B cell (primary cell): ENCODE results near the gene PLEK2. TPM values are rescaled to one million over a fixed set of nuclear protein-coding genes. Genes with fewer than 3 reads are reported as not detected.

Experiments
- ATAC-seq: fragments of 200-7000 bp; cut with Tn5 transposase; one replicate; pipeline ENCODE4 v1.10.0; 2021; ENCODE audit warnings: low read depth, mild to moderate bottlenecking, moderate number of reproducible peaks, moderate library complexity
- CTCF ChIA-PET: fragments of 350-600 bp; sonication (Branson Sonifier 250); formaldehyde crosslinking; loops from one replicate; lab custom pipeline; 2021; ENCODE audit warnings: antibody characterized with exemption, inconsistent platforms; lab: Charles Lee
- POLR2A ChIA-PET: fragments of 350-600 bp; sonication (Branson Sonifier 250); formaldehyde crosslinking; loops from one replicate; lab custom pipeline; 2021; ENCODE audit warnings: antibody characterized with exemption; lab: Charles Lee
- DNase-seq: peaks from one replicate; pipeline ENCODE4 v3.0.0; 2013
- H2AFZ ChIP-seq: 2 replicates; pipeline ENCODE4 v1.6.1; 2012; ENCODE audit warnings: mild to moderate bottlenecking, low read depth, low read length; ENCODE audit not compliant: insufficient read depth, poor library complexity, severe bottlenecking
- H3K27ac ChIP-seq, 2 donors: 1 replicate in 1 of 2; 2 replicates in 1 of 2; pipeline ENCODE4 v1.5.1; 2012 to 2013; ENCODE audit warnings: low read length in 2 of 2, mild to moderate bottlenecking in 2 of 2, moderate library complexity in 1 of 2
- H3K27me3 ChIP-seq, 4 experiments: fragments of 200-600 bp in 1 of 4; sonication (generic) in 1 of 4; replicated peaks in 1 of 4; 1 replicate in 2 of 4; 2 replicates in 2 of 4; pipeline versions ENCODE4 v1.6.1 to v1.7.0; 2013 to 2016; ENCODE audit warnings: low read length in 3 of 4, mild to moderate bottlenecking in 2 of 4, mixed read lengths in 1 of 4, moderate library complexity in 1 of 4; ENCODE audit not compliant: insufficient read depth in 4 of 4, control insufficient read depth in 3 of 4; ENCODE audit errors: control extremely low read depth in 1 of 4
- H3K36me3 ChIP-seq, 2 experiments: replicated peaks in 1 of 2; 1 replicate in 1 of 2; 2 replicates in 1 of 2; pipeline versions ENCODE4 v1.6.1 to v1.7.1; 2013; ENCODE audit warnings: low read length in 1 of 2; ENCODE audit not compliant: insufficient read depth in 2 of 2, control insufficient read depth in 1 of 2; ENCODE audit errors: control extremely low read depth in 1 of 2, extremely low read depth in 1 of 2
- H3K4me1 ChIP-seq, 2 donors: fragments of 200-600 bp in 1 of 2; sonication (generic) in 1 of 2; 1 replicate in 1 of 2; 2 replicates in 1 of 2; pipeline versions ENCODE4 v1.5.1 to v1.6.1; 2013 to 2017; ENCODE audit warnings: low read length in 2 of 2; ENCODE audit not compliant: control insufficient read depth in 2 of 2, insufficient read depth in 2 of 2
- H3K4me2 ChIP-seq: replicated peaks from 2 replicates; pipeline ENCODE3; 2012; ENCODE audit warnings: mild to moderate bottlenecking, low read depth, low read length; ENCODE audit not compliant: poor library complexity, severe bottlenecking
- H3K4me3 ChIP-seq, 5 experiments: fragments of 200-600 bp in 1 of 5; sonication (generic) in 1 of 5; 1 replicate in 3 of 5; 2 replicates in 2 of 5; pipeline versions ENCODE4 v1.5.1 to v1.7.0; 2011 to 2016; ENCODE audit warnings: low read length in 4 of 5, mild to moderate bottlenecking in 4 of 5, low read depth in 2 of 5, control low read depth in 1 of 5, moderate library complexity in 1 of 5; ENCODE audit not compliant: insufficient read depth in 1 of 5; ENCODE audit errors: control extremely low read depth in 1 of 5, extremely low read depth in 1 of 5
- H3K79me2 ChIP-seq: fragments of 200-600 bp; sonication (generic); one replicate; pipeline ENCODE4 v1.6.0; 2016; ENCODE audit warnings: low read length; ENCODE audit not compliant: control insufficient read depth, insufficient read depth
- H3K9ac ChIP-seq: fragments of 200-600 bp; sonication (generic); 2 replicates; pipeline ENCODE4 v1.6.1; 2017; ENCODE audit warnings: mild to moderate bottlenecking, low read length, moderate library complexity
- H3K9me3 ChIP-seq, 3 donors: one replicate each; pipeline versions ENCODE4 v1.6.1 to v1.7.1; 2013; ENCODE audit warnings: low read length in 2 of 3; ENCODE audit not compliant: control insufficient read depth in 2 of 3, insufficient read depth in 1 of 3; ENCODE audit errors: control extremely low read depth in 1 of 3
- H4K20me1 ChIP-seq: 2 replicates; pipeline ENCODE4 v1.6.0; 2012; ENCODE audit warnings: mild to moderate bottlenecking, low read length; ENCODE audit not compliant: insufficient read depth, control insufficient read depth, poor library complexity, severe bottlenecking
- H3K27ac Mint-ChIP-seq: one replicate; pipeline ENCODE4 v1.8.0; 2021; ENCODE audit warnings: mixed read lengths
- H3K27me3 Mint-ChIP-seq: one replicate; pipeline ENCODE4 v1.8.0; 2021; ENCODE audit warnings: mixed read lengths
- H3K4me1 Mint-ChIP-seq: one replicate; pipeline ENCODE4 v1.8.0; 2021; ENCODE audit warnings: mixed read lengths
- H3K4me3 Mint-ChIP-seq: one replicate; pipeline ENCODE4 v1.8.0; 2021; ENCODE audit warnings: mixed read lengths
- H3K9me3 Mint-ChIP-seq: one replicate; pipeline ENCODE4 v1.8.0; 2022; ENCODE audit warnings: mixed read lengths; ENCODE audit not compliant: insufficient read depth
- EZH2 ChIP-seq: IDR thresholded peaks from 2 replicates; pipeline ENCODE4 v1.6.1; 2012; ENCODE audit warnings: borderline replicate concordance, low read depth, mild to moderate bottlenecking, moderate library complexity, low read length; ENCODE audit not compliant: insufficient read depth, poor library complexity, severe bottlenecking
- WGBS: methylation state at CpG from one replicate; pipeline ENCODE4 v1.1.5; 2013; ENCODE audit warnings: missing lambda C conversion rate; ENCODE audit not compliant: insufficient coverage; 5-methylcytosine and 5-hydroxymethylcytosine counted together
- intact Hi-C: fragments of 100-400 bp; cut with micrococcal nuclease; formaldehyde crosslinking; loops from one replicate; pipeline ENCODE4 v1.10.0; 2022
- polyA plus RNA-seq: library from polyadenylated mRNA; depleted of rRNA; stranded (reverse); fragments of >200 nt; gene quantifications from 2 replicates; pipeline ENCODE4 v1.2.3, GENCODE V29; 2012
- total RNA-seq, 2 donors: library from RNA; stranded (reverse); fragments of 120-200 nt in 1 of 2; gene quantifications; 1 replicate in 1 of 2; 2 replicates in 1 of 2; pipeline versions ENCODE4 v1.2.3 to v1.2.4, GENCODE V29; 2013 to 2022
- TF ChIP-seq, protein P1 (sequence below): fragments of 200-600 bp; IDR thresholded peaks from one replicate; pipeline ENCODE4 v1.8.0; 2022; ENCODE audit warnings: antibody characterized with exemption, mild to moderate bottlenecking

The PLEK2 gene
- total and polyA plus RNA-seq, 2 donors (not counting 1 experiment from before 2014, with no cell fraction given): not detected

DNA sequence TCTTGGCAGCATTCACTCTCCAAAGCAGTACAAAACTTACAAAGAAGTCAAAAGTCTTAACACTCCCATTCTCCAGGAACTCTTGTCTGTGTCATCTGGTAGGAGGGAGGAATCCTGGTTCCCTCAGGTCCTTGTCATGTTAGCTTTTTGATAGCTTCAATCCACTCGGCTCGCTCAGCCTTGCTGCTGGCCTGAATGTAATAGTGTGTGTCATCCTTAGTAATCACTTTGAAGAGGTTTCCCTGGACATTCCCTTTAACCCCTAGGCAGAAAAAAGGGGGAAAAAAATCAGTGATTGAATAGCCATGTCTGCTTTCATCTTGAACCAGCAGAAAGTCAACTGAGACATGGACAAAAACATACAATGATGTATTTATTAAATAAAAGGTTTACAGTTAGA is 24.8 kb downstream of the PLEK2 start:
- H3K4me1 ChIP-seq: no peaks in the 10 kb centered on the region
- no CpG with 5 or more reads among the region's 2 CpGs for WGBS
- no peak overlapping the region for H3K9ac ChIP-seq
- DNase-seq: no peak
- no peaks in the 10 kb centered on the region for H3K27me3 ChIP-seq
- H2AFZ ChIP-seq: no peak overlapping the region
- H4K20me1 ChIP-seq: no peaks in the 10 kb centered on the region
- no peaks in the 10 kb centered on the region for H3K9me3 Mint-ChIP-seq
- H3K4me3 ChIP-seq: no peak overlapping the region
- H3K27ac Mint-ChIP-seq: no peak overlapping the region
- H3K9me3 ChIP-seq: no peaks in the 10 kb centered on the region
- H3K4me1 Mint-ChIP-seq: no peaks in the 10 kb centered on the region
- H3K4me3 Mint-ChIP-seq: no peak overlapping the region
- no peak overlapping the region for H3K27ac ChIP-seq
- CTCF ChIA-PET: no interaction called here
- no peaks in the 10 kb centered on the region for H3K27me3 Mint-ChIP-seq
- H3K79me2 ChIP-seq: no peaks in the 10 kb centered on the region
- intact Hi-C loops: no loop called here
- H3K4me2 ChIP-seq: no peak overlapping the region
- TF ChIP-seq, protein P1, sequence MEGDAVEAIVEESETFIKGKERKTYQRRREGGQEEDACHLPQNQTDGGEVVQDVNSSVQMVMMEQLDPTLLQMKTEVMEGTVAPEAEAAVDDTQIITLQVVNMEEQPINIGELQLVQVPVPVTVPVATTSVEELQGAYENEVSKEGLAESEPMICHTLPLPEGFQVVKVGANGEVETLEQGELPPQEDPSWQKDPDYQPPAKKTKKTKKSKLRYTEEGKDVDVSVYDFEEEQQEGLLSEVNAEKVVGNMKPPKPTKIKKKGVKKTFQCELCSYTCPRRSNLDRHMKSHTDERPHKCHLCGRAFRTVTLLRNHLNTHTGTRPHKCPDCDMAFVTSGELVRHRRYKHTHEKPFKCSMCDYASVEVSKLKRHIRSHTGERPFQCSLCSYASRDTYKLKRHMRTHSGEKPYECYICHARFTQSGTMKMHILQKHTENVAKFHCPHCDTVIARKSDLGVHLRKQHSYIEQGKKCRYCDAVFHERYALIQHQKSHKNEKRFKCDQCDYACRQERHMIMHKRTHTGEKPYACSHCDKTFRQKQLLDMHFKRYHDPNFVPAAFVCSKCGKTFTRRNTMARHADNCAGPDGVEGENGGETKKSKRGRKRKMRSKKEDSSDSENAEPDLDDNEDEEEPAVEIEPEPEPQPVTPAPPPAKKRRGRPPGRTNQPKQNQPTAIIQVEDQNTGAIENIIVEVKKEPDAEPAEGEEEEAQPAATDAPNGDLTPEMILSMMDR: no peak
- no peak for TF ChIP-seq EZH2
- POLR2A ChIA-PET: no interaction called here
- peaks cover 0 to 30% of the 10 kb centered on the region in 2 experiments for H3K36me3 ChIP-seq
- no peak for ATAC-seq

- Histone ChIP-seq H3K79me2 (no peaks in the 10 kb centered on the region), H3K27ac (no peak overlapping the region), H4K20me1 (no peaks in the 10 kb centered on the region), H2AFZ (no peak overlapping the region), H3K9me3 (no peaks in the 10 kb centered on the region), H3K4me2 (no peak overlapping the region), H3K9ac (no peak overlapping the region), H3K4me1 (no peaks in the 10 kb centered on the region), H3K4me3 (no peak overlapping the region), H3K27me3 (no peaks in the 10 kb centered on the region), H3K36me3 (peaks cover 0 to 44% of the 10 kb centered on the region in 2 experiments)
- intact Hi-C loops: no loop called here
- Mint-ChIP-seq H3K4me3 (no peak overlapping the region), H3K4me1 (no peaks in the 10 kb centered on the region), H3K27ac (no peak overlapping the region), H3K9me3 (no peaks in the 10 kb centered on the region), H3K27me3 (no peaks in the 10 kb centered on the region)
- ChIA-PET POLR2A (no interaction called here), CTCF (interaction anchor here (0.6 to 0.7 kb wide), 3 partner anchors 21 to 106 kb away, joined by 3 to 4 read pairs (median 3); no protein-coding TSS in a partner anchor)
- 100% methylated on average over 1 of the region's 2 CpGs for WGBS
- DNase-seq: no peak
- ATAC-seq: no peak
- TF ChIP-seq, protein P1: no peak
- no peak for TF ChIP-seq EZH2
Observed at GRCh38 chr14:67385618-67386017, 26.3 kb downstream of the PLEK2 start.
